Measurements from ENCODE around the gene SSBP2.

Gene SSBP2

GRCh38 chr5:81766611-81767010 is 15.7 kb upstream of the SSBP2 start:
- DNase-seq, result no peak

GRCh38 chr5:81763294-81763928 is 12.5 kb upstream of the SSBP2 start:
- no peak for DNase-seq

GRCh38 chr5:81762853-81763252 is 12.0 kb upstream of the SSBP2 start:
- DNase-seq, result no peak

GRCh38 chr5:81762401-81762800 is 11.5 kb upstream of the SSBP2 start:
- DNase-seq, result no peak

- no peak for DNase-seq
Observed at GRCh38 chr5:81761970-81762369, 11.1 kb upstream of the SSBP2 start.

GRCh38 chr5:81761270-81761669 is 10.4 kb upstream of the SSBP2 start:
- DNase-seq, result no peak

GRCh38 chr5:81760521-81760920 is 9.6 kb upstream of the SSBP2 start:
- no peak for DNase-seq

GRCh38 chr5:81759632-81760005 is 8.7 kb upstream of the SSBP2 start:
- DNase-seq, result no peak

- DNase-seq, result no peak
Observed at GRCh38 chr5:81757404-81757803, 6.5 kb upstream of the SSBP2 start.

GRCh38 chr5:81756016-81756415 is 5.1 kb upstream of the SSBP2 start:
- no peak for DNase-seq

- DNase-seq, result no peak
Observed at GRCh38 chr5:81755320-81755719, 4.4 kb upstream of the SSBP2 start.

- DNase-seq, result no peak
Observed at GRCh38 chr5:81754621-81755020, 3.7 kb upstream of the SSBP2 start.

- DNase-seq, result no peak
Observed at GRCh38 chr5:81753429-81753828, 2.5 kb upstream of the SSBP2 start.

- DNase-seq, result no peak
Observed at GRCh38 chr5:81752644-81752963, 1.7 kb upstream of the SSBP2 start.

GRCh38 chr5:81751836-81752643 is 1.1 kb upstream of the SSBP2 start:
- no peak for DNase-seq

GRCh38 chr5:81750308-81751008 is 439 bp downstream of the SSBP2 start:
- DNase-seq, result no peak

GRCh38 chr5:81749561-81750307 is 1.2 kb downstream of the SSBP2 start:
- no peak for DNase-seq

- no peak for DNase-seq
Observed at GRCh38 chr5:81749192-81749560, 1.7 kb downstream of the SSBP2 start.

- DNase-seq, result no peak
Observed at GRCh38 chr5:81748556-81748955, 2.3 kb downstream of the SSBP2 start.

GRCh38 chr5:81747030-81747429 is 3.9 kb downstream of the SSBP2 start:
- DNase-seq, result no peak

GRCh38 chr5:81740758-81741157 is 10.1 kb downstream of the SSBP2 start:
- no peak for DNase-seq

- DNase-seq, result no peak
Observed at GRCh38 chr5:81739291-81739690, 11.6 kb downstream of the SSBP2 start.

GRCh38 chr5:81729276-81729675 is 21.6 kb downstream of the SSBP2 start:
- no peak for DNase-seq

- DNase-seq, result no peak
Observed at GRCh38 chr5:81728301-81728700, 22.6 kb downstream of the SSBP2 start.

All from AML-193 (cell line).